Colonic mucosa (tissue), 4 donors: ENCODE data around the gene ZNF10. TPM values are rescaled to one million over a fixed set of nuclear protein-coding genes. Genes with fewer than 3 reads are reported as not detected.

ENCODE experiments used
- DNase-seq: peaks from one replicate; pipeline ENCODE4 v3.0.0-alpha.2; 2020
- H3K27ac ChIP-seq: fragments of 200-600 bp; one replicate; pipeline ENCODE4 v1.8.0; 2021
- H3K27me3 ChIP-seq: fragments of 200-600 bp; one replicate; pipeline ENCODE4 v1.8.0; 2021
- H3K36me3 ChIP-seq: fragments of 200-600 bp; one replicate; pipeline ENCODE4 v1.8.0; 2021
- H3K4me1 ChIP-seq: fragments of 200-600 bp; one replicate; pipeline ENCODE4 v1.8.0; 2021; ENCODE audit warnings: mild to moderate bottlenecking
- H3K4me3 ChIP-seq: fragments of 200-600 bp; one replicate; pipeline ENCODE4 v1.8.0; 2021
- H3K9ac ChIP-seq, 2 donors: one replicate each; pipeline ENCODE4 v1.7.0; 2013; ENCODE audit warnings: control low read depth in 2 of 2, low read depth in 2 of 2, low read length in 2 of 2
- H3K9me3 ChIP-seq: fragments of 200-600 bp; one replicate; pipeline ENCODE4 v1.8.0; 2021
- intact Hi-C: fragments of 100-400 bp; cut with DNase I; formaldehyde crosslinking; loops from one replicate; pipeline ENCODE4 v1.14.1; 2022
- total RNA-seq, 2 donors: library from RNA; stranded (reverse); fragmentation: NEBNext Ultra II Directional in 1 of 2; extraction: Animal tissue kit (Norgen Biotek cat#: 25700) in 1 of 2; gene quantifications; one replicate each; pipeline ENCODE4 v1.2.1, GENCODE V29; 2021
- TF ChIP-seq, protein P1 (sequence below): fragments of 200-600 bp; IDR thresholded peaks from one replicate; pipeline ENCODE4 v1.8.0; 2022; ENCODE audit warnings: antibody characterized with exemption, mild to moderate bottlenecking
- donor health status: healthy.
- donor health status: DM: no; HTN: no; CAD: no.
- donor health status: DM: no; HTN: no; CAD: no.

The ZNF10 gene
- total RNA-seq, 2 donors from 2014 or later = 2.7 to 4.1 TPM

DNA sequence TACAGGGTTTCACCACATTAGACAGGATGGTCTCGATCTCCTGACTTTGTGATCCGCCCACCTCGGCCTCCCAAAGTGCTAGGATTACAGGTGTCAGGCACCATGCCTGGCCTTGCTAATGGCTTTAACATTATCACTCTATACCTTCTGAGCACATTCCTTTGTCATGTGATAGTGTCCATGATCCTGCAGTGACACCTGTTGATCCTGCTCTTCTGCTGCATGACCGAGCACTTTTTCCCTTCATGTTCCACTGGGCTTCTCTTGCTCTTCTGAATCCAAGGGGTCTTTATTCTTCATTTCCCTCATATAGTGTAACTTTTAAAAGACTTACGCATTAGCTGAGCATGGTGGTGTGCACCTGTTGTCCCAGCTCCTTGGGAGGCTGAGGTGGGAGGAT lies 62.4 kb downstream of the ZNF10 start:
- DNase-seq = no peak
- no peaks in the 10 kb centered on the region for H3K9me3 ChIP-seq
- intact Hi-C loops = no loop called here

DNA sequence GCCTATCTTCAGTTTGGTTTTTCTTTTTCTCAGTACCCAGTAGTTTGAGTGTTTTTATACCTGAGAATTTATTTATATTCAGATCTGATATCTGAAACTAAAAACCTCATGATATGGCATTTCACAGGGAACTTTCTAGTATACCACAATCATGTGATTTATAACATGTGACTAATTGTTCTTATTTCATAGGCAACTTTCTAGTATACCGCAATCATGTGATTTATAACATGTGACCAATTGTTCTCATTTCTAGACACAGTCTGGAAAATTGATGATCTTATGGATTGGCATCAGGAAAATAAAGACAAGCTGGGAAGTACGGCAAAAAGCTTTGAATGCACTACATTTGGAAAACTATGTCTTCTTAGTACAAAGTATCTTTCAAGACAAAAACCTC lies 71.5 kb downstream of the ZNF10 start:
- H3K4me3 ChIP-seq = no peak overlapping the region
- DNase-seq = no peak
- TF ChIP-seq, protein P1, sequence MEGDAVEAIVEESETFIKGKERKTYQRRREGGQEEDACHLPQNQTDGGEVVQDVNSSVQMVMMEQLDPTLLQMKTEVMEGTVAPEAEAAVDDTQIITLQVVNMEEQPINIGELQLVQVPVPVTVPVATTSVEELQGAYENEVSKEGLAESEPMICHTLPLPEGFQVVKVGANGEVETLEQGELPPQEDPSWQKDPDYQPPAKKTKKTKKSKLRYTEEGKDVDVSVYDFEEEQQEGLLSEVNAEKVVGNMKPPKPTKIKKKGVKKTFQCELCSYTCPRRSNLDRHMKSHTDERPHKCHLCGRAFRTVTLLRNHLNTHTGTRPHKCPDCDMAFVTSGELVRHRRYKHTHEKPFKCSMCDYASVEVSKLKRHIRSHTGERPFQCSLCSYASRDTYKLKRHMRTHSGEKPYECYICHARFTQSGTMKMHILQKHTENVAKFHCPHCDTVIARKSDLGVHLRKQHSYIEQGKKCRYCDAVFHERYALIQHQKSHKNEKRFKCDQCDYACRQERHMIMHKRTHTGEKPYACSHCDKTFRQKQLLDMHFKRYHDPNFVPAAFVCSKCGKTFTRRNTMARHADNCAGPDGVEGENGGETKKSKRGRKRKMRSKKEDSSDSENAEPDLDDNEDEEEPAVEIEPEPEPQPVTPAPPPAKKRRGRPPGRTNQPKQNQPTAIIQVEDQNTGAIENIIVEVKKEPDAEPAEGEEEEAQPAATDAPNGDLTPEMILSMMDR = no peak
- peaks cover 26% of the 10 kb centered on the region for H3K9me3 ChIP-seq
- no peak overlapping the region for H3K27ac ChIP-seq
- H3K9ac ChIP-seq = no peak overlapping the region
- intact Hi-C loops = no loop called here
- H3K36me3 ChIP-seq = peaks cover 16% of the 10 kb centered on the region
- no peaks in the 10 kb centered on the region for H3K27me3 ChIP-seq
- H3K4me1 ChIP-seq = no peaks in the 10 kb centered on the region

More for the DNA sequence above, 62.4 kb downstream of the ZNF10 start:
- H3K27me3 ChIP-seq = no peaks in the 10 kb centered on the region
- no peak overlapping the region for H3K4me3 ChIP-seq
- no peak overlapping the region for H3K27ac ChIP-seq
- H3K9ac ChIP-seq = no peak overlapping the region
- TF ChIP-seq, protein P1 = no peak
- H3K4me1 ChIP-seq = no peaks in the 10 kb centered on the region
- peaks cover 47% of the 10 kb centered on the region for H3K36me3 ChIP-seq

DNA sequence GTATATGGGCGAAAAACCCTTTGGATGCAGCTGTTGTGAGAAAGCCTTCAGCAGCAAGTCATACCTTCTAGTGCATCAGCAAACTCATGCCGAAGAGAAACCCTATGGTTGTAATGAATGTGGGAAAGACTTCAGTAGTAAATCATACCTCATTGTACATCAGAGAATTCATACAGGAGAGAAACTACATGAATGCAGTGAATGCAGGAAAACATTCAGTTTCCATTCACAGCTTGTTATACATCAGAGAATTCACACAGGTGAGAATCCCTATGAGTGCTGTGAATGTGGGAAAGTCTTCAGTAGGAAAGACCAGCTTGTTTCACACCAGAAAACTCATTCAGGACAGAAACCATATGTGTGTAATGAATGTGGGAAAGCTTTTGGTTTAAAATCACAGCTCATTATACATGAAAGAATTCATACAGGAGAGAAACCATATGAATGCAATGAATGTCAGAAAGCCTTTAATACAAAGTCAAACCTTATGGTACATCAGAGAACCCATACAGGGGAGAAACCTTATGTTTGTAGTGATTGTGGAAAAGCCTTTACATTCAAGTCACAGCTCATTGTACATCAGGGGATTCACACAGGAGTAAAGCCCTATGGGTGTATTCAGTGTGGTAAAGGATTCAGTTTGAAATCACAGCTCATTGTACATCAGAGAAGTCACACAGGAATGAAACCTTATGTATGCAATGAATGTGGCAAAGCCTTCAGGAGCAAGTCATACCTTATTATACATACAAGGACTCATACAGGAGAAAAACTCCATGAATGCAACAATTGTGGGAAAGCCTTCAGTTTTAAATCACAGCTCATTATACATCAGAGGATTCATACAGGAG lies 72.3 kb downstream of the ZNF10 start:
- Histone ChIP-seq H3K27me3 (no peaks in the 10 kb centered on the region), H3K36me3 (peaks cover 16% of the 10 kb centered on the region), H3K27ac (no peak overlapping the region), H3K9ac (no peak overlapping the region), H3K4me1 (no peaks in the 10 kb centered on the region), H3K9me3 (peaks cover 30% of the 10 kb centered on the region), H3K4me3 (no peak overlapping the region)
- intact Hi-C loops = no loop called here
- DNase-seq = no peak
- TF ChIP-seq, protein P1 = no peak

DNA sequence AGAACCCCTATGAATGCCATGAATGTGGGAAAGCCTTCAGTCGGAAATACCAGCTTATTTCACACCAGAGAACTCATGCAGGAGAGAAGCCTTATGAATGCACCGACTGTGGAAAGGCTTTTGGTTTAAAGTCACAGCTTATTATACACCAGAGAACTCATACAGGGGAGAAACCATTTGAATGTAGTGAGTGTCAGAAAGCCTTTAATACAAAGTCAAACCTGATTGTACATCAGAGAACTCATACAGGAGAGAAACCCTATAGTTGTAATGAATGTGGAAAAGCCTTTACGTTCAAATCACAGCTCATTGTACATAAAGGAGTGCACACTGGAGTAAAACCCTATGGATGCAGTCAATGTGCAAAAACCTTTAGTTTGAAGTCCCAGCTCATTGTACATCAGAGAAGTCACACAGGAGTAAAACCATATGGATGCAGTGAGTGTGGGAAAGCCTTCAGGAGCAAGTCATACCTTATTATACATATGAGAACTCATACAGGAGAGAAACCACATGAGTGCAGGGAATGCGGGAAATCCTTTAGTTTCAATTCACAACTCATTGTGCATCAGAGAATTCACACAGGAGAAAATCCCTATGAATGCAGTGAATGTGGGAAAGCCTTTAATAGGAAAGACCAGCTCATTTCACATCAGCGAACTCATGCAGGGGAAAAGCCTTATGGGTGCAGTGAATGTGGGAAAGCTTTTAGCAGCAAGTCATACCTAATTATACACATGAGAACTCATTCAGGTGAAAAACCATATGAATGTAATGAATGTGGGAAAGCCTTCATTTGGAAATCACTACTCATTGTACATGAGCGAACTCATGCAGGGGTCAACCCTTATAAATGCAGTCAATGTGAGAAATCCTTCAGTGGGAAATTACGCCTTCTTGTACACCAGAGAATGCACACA lies 73.2 kb downstream of the ZNF10 start:
- Histone ChIP-seq H3K27ac (no peak overlapping the region), H3K4me1 (no peaks in the 10 kb centered on the region), H3K36me3 (peaks cover 16% of the 10 kb centered on the region), H3K27me3 (no peaks in the 10 kb centered on the region), H3K9me3 (peaks cover 30% of the 10 kb centered on the region), H3K9ac (no peak overlapping the region), H3K4me3 (no peak overlapping the region)
- intact Hi-C loops = no loop called here
- no peak for DNase-seq
- TF ChIP-seq, protein P1 = no peak

DNA sequence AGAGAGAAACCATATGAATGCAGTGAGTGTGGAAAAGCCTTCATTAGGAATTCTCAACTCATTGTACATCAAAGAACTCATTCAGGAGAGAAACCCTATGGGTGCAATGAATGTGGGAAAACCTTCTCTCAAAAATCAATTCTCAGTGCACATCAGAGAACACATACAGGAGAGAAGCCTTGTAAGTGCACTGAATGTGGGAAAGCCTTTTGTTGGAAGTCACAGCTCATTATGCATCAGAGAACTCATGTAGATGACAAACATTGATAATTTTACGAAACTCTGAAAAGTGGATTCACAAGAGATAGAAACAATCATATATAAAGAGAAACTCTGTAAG lies 73.8 kb downstream of the ZNF10 start:
- no peak for DNase-seq
- TF ChIP-seq, protein P1 = no peak
- Histone ChIP-seq H3K27me3 (no peaks in the 10 kb centered on the region), H3K36me3 (peaks cover 16% of the 10 kb centered on the region), H3K27ac (no peak overlapping the region), H3K4me3 (no peak overlapping the region), H3K9me3 (peaks cover 30% of the 10 kb centered on the region), H3K4me1 (no peaks in the 10 kb centered on the region), H3K9ac (no peak overlapping the region)
- intact Hi-C loops = no loop called here
